ENCODE results near the gene SLC1A5.

- TF ChIP-seq CTCF (IDR thresholded peaks at IDR 0.05) (no peak), POLR2A (IDR thresholded peaks at IDR 0.05) (no peak)
Measured at GRCh38 chr19:46828484-46828883, 40.1 kb upstream of the SLC1A5 start.
